HepG2 (cell line): Measurements from ENCODE around the gene OR13J1. TPM values are rescaled to one million over a fixed set of nuclear protein-coding genes. Genes with fewer than 3 reads are reported as not detected.

Source experiments
- ARHGAP35 ChIP-seq: sonication (generic); formaldehyde crosslinking; IDR thresholded peaks from 2 replicates; pipeline ENCODE4 v1.9.0; 2022; ENCODE audit warnings: mild to moderate bottlenecking, inconsistent platforms, moderate library complexity, missing genetic modification reagents, borderline replicate concordance
- CHCHD3 ChIP-seq: sonication (generic); formaldehyde crosslinking; IDR thresholded peaks from 2 replicates; pipeline ENCODE4 v1.8.0; 2022; ENCODE audit warnings: mild to moderate bottlenecking, missing genetic modification reagents, moderate library complexity
- EEA1 ChIP-seq: sonication (generic); formaldehyde crosslinking; IDR thresholded peaks from 2 replicates; pipeline ENCODE4 v1.5.1; 2020; ENCODE audit warnings: mild to moderate bottlenecking, missing genetic modification reagents, borderline replicate concordance
- HNRNPL ChIP-seq: fragments of 200-400 bp; formaldehyde crosslinking; IDR thresholded peaks from 2 replicates; pipeline ENCODE4 v1.6.1; 2017; ENCODE audit warnings: mild to moderate bottlenecking, low read depth, low read length
- HOXA7 ChIP-seq: sonication (generic); formaldehyde crosslinking; IDR thresholded peaks from 2 replicates; pipeline ENCODE4 v1.8.1; 2022; ENCODE audit warnings: mild to moderate bottlenecking, missing genetic modification reagents, moderate library complexity
- NCOA5 ChIP-seq: sonication (generic); formaldehyde crosslinking; IDR thresholded peaks from 2 replicates; pipeline ENCODE4 v1.4.0; 2020; ENCODE audit warnings: missing genetic modification reagents
- PHF21A ChIP-seq: sonication (generic); formaldehyde crosslinking; IDR thresholded peaks from 2 replicates; pipeline ENCODE4 v1.5.0; 2020; ENCODE audit warnings: mild to moderate bottlenecking, missing genetic modification reagents
- RARG ChIP-seq: sonication (generic); formaldehyde crosslinking; IDR thresholded peaks from 2 replicates; pipeline ENCODE4 v1.4.0; 2020; ENCODE audit warnings: low read depth, mild to moderate bottlenecking, missing genetic modification reagents
- SALL2 ChIP-seq: sonication (generic); formaldehyde crosslinking; IDR thresholded peaks from 2 replicates; pipeline ENCODE4 v1.8.1; 2023; ENCODE audit warnings: mild to moderate bottlenecking, missing genetic modification reagents, inconsistent platforms
- SATB2 ChIP-seq: sonication (generic); formaldehyde crosslinking; IDR thresholded peaks from 2 replicates; pipeline ENCODE4 v1.5.0; 2020; ENCODE audit warnings: missing genetic modification reagents
- THYN1 ChIP-seq: sonication (generic); formaldehyde crosslinking; IDR thresholded peaks from 2 replicates; pipeline ENCODE4 v1.8.1; 2023; ENCODE audit warnings: low read depth, mild to moderate bottlenecking, moderate library complexity, missing genetic modification reagents, borderline replicate concordance
- YEATS4 ChIP-seq: sonication (generic); formaldehyde crosslinking; IDR thresholded peaks from 2 replicates; pipeline ENCODE4 v1.4.0; 2020; ENCODE audit warnings: missing genetic modification reagents, borderline replicate concordance
- ZNF263 ChIP-seq: sonication (generic); formaldehyde crosslinking; IDR thresholded peaks from 2 replicates; pipeline ENCODE4 v1.4.0; 2020; ENCODE audit warnings: missing genetic modification reagents
- ZNF609 ChIP-seq: sonication (generic); formaldehyde crosslinking; IDR thresholded peaks from 2 replicates; pipeline ENCODE4 v1.4.0; 2020; ENCODE audit warnings: mild to moderate bottlenecking, missing genetic modification reagents, borderline replicate concordance
- polyA plus RNA-seq, 8 experiments: library from polyadenylated mRNA; depleted of rRNA in 3 of 8; stranded (reverse) in 7 of 8; unstranded in 1 of 8; fragments of >200 nt; fragmentation: Illumina TruSeq in 4 of 8; extraction: Trizol in 4 of 8; gene quantifications; 2 replicates each; pipeline versions ENCODE4 v1.2.1 to v1.2.3, GENCODE V29; 2011 to 2016; ENCODE audit warnings: low read depth in 4 of 8, missing spikeins in 1 of 8, mixed read lengths in 1 of 8; ENCODE audit not compliant: insufficient read depth in 1 of 8
- total RNA-seq, 5 experiments: library from RNA; depleted of rRNA; stranded (reverse); fragments of >200 nt; fragmentation: Illumina TruSeq; extraction: Trizol; gene quantifications; 2 replicates each; pipeline ENCODE4 v1.2.3, GENCODE V29; 2016; ENCODE audit warnings: low read depth in 1 of 5
- TF ChIP-seq, protein P1 (sequence below), 2 experiments: fragments of 450-650 bp in 1 of 2; sonication (generic) in 1 of 2; formaldehyde crosslinking in 1 of 2; IDR thresholded peaks; 2 replicates each; pipeline versions ENCODE4 v1.6.1 to v1.8.0; 2016 to 2022; ENCODE audit warnings: antibody characterized with exemption in 1 of 2, mild to moderate bottlenecking in 1 of 2, missing genetic modification reagents in 1 of 2

The OR13J1 gene
- total and polyA plus RNA-seq, 2 of the 13 experiments (the other 11 are each of a cell fraction or from before 2014, with no cell fraction given) = not detected

GRCh38 chr9:35905912-35906679 is 35.9 kb upstream of the OR13J1 start, which contains the start of gene HRCT1 (continued):
- TF ChIP-seq, protein P1, sequence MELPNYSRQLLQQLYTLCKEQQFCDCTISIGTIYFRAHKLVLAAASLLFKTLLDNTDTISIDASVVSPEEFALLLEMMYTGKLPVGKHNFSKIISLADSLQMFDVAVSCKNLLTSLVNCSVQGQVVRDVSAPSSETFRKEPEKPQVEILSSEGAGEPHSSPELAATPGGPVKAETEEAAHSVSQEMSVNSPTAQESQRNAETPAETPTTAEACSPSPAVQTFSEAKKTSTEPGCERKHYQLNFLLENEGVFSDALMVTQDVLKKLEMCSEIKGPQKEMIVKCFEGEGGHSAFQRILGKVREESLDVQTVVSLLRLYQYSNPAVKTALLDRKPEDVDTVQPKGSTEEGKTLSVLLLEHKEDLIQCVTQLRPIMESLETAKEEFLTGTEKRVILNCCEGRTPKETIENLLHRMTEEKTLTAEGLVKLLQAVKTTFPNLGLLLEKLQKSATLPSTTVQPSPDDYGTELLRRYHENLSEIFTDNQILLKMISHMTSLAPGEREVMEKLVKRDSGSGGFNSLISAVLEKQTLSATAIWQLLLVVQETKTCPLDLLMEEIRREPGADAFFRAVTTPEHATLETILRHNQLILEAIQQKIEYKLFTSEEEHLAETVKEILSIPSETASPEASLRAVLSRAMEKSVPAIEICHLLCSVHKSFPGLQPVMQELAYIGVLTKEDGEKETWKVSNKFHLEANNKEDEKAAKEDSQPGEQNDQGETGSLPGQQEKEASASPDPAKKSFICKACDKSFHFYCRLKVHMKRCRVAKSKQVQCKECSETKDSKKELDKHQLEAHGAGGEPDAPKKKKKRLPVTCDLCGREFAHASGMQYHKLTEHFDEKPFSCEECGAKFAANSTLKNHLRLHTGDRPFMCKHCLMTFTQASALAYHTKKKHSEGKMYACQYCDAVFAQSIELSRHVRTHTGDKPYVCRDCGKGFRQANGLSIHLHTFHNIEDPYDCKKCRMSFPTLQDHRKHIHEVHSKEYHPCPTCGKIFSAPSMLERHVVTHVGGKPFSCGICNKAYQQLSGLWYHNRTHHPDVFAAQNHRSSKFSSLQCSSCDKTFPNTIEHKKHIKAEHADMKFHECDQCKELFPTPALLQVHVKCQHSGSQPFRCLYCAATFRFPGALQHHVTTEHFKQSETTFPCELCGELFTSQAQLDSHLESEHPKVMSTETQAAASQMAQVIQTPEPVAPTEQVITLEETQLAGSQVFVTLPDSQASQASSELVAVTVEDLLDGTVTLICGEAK (IDR thresholded peaks at IDR 0.05) = no peak
- TF ChIP-seq, protein P1 (CRISPR knock-in tag; IDR thresholded peaks at IDR 0.05) = no peak
- TF ChIP-seq ZNF609 (no peak), ARHGAP35 (CRISPR knock-in tag) (0 out of 2 replicates have a peak, but pooled peaks have one; percentile 28), SATB2 (CRISPR knock-in tag) (no peak), YEATS4 (CRISPR knock-in tag) (no peak; the same call in 1 of the 2 replicates), EEA1 (CRISPR knock-in tag) (no peak), SALL2 (CRISPR knock-in tag) (no peak), HNRNPL (0 out of 2 replicates have a peak, but pooled peaks have one; percentile 43), CHCHD3 (no peak), HOXA7 (CRISPR knock-in tag) (no peak), THYN1 (CRISPR knock-in tag) (no peak), NCOA5 (no peak), ZNF263 (CRISPR knock-in tag) (peak; percentile 94), RARG (CRISPR knock-in tag) (no peak), PHF21A (CRISPR knock-in tag) (peak; percentile 27; the same call in 1 of the 2 replicates)
